Epidermal melanocyte (primary cell): ENCODE results near the gene DNAH11.
"Not testable (repeated sequence)": the region's sequence is repeated elsewhere in the genome, so short reads cannot be mapped to it uniquely, and the experiment has no call there.

ENCODE experiments used
- DNase-seq: peaks from one replicate; pipeline ENCODE4 v3.0.0; 2011; ENCODE audit warnings: low spot score; ENCODE audit not compliant: insufficient read length

DNAH11 gene

GRCh38 chr7:21767300-21767900 lies 224.6 kb downstream of the DNAH11 start:
- DNase-seq = no peak

GRCh38 chr7:21768279-21768678 lies 225.4 kb downstream of the DNAH11 start:
- DNase-seq = no peak

DNA sequence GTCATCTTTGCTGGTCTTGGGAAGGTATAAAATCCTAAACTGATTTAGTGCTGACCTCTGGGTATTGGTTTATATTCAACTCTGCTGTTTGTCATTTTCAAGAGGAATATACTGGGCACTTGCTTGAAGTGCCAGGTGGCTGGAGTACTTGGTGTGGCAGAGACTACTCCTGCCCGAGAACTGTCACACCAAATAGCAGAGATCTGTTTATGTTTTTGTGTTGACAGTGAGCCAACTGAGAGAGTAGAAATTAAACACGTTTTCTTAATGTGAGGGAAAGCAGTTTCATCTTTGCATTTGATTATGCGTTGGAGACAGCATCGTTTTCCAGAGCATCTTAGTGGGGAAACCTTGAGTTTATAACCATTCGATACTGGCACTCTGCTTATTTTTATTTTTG lies 228.4 kb downstream of the DNAH11 start:
- DNase-seq = no peak

DNA sequence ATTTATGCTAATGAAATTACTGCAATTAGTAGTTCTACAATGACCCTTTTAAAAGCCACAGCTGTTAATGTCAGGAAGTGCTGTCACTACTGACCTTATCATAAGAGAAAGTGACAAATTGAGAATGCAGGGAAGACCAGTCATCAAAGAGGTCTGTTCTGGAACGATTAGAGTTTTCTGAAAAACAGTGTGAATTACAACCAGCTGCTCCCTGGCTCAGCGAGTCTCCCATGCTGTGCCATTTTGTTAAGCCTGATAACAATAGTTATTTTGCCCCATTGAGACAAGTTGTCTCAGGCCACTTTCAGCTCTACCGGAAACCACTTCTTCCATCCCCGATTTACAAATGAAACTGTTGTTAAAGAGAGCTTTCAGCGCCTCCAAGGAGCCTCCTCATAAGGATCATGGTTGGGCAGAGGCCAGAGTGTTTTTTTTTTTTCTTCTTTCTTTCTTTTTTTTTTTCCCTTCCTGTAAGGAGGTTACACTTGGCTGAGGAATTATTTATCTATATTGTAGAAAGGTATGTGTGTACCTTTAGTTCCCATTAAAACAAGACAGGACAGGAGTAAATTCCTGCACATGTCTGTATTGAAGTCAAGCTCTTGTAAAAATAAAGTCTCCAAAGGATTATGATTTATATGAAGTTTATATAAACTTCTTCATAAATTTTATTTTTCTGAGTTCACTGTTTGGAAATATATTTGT lies 229.2 kb downstream of the DNAH11 start:
- DNase-seq = no peak

DNA sequence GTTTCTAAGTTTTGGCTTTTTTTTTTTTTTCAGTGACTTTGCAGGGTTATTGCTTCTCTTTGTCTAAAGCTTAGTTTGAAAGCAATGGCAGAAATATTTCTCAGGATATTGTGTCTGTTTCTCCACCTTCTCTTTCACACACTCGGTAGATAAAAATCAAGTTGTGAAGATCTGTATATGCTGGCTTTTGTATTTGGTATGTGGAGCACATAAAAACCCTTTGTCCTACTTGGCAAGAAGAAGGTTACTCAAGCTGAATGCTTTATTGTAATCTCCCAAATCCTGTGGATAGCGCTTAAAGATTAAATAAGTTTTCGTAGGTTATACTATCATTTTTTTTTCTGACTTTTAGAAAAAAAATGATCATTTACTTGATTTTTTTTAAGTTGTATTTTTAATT lies 230.5 kb downstream of the DNAH11 start:
- no peak for DNase-seq

DNA sequence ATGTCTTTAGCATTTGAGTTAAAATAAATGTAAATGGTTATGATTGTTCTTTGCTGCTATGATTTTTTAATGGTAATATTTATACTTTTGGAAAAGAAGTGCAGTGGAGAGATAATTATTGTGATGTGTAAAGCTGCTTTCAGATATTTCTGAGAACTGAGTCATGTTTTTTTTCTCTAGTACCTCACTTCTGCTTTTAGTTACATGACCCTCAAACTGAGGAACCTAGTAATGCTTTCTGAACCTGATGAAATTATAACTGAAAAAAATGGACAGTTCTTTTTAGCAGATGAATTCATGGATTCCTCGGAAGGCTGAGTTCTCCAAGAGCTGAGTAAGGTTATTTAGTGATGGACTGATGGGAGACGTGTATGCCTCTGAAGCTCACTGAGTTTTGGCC lies 235.1 kb downstream of the DNAH11 start:
- DNase-seq = no peak

DNA sequence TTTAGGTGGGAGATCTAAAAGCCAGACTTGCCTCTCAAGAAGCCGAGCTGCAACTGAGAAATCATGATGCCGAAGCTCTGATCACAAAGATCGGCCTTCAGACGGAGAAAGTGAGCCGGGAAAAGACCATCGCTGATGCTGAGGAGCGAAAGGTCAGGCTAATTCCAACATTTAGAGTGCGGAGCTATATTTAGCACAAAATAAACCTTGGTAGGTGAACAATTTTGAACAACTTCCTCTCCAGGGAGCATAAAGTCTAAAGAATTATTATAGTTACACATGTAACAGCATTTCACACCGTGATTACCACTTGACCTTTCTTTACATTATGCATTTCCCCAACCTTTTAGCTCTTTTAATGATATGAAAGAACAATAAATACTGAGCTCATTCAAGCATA lies 236.1 kb downstream of the DNAH11 start:
- DNase-seq = no peak

- no peak for DNase-seq
Observed at GRCh38 chr7:21782996-21783395, 240.2 kb downstream of the DNAH11 start.

- DNase-seq = no peak
Observed at GRCh38 chr7:21784989-21785388, 242.2 kb downstream of the DNAH11 start.

DNA sequence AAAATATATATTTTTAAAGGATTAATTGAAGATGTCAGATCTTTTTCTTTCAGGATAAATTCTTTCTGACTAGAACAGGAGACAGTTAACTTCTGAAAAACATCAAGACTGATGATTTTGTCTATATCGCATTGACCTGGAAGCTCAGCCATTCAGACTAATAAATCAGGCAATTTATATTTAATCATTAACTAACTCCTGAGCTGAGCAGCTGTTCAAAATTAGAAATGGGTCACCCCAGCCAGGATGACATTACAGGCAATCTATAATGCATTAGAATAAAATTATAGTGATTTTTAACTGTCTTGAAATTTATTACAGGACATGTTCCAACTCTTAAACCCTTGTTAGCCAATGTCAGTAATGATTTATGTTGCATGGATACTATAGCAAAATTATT lies 263.0 kb downstream of the DNAH11 start:
- no peak for DNase-seq

DNA sequence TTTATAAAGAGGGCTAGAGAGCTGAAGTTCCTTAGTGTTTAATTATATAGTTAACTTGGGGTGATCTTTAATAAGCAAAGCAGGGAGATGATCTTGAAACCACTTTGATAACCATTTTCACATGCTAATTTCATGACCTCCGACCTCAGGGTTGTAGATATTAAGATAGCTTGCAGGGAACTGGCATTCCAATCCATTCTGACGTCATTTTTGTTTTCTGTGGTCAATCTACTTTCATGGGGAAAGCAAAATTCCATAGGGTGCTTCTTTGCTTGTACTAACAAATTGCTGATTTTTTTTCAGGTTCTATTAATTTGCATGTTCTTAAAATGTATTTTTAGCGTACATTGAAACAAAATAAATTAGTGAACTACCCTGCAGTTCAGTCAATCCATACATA lies 263.5 kb downstream of the DNAH11 start:
- DNase-seq = no peak

GRCh38 chr7:21819048-21819447 lies 276.2 kb downstream of the DNAH11 start:
- DNase-seq = no peak

DNA sequence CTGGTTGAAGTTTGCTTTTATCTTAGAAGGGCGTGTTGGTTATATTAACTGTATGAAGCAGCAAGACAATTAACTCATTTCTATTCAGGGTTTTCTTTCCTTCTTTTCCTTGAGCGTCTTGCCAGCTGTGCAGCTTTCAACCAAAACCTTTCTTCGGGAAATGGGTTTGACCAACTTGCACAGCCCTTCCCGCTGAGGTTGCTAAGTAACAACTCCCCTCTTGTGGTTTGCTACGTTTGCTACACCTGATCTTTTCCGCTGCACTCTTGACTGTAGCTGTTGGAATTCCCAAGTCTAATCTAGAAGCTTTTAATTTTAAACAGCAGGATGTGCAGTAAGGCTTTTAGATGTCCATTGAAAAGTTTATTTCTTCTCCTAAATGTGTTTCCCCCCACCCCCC lies 286.0 kb downstream of the DNAH11 start:
- DNase-seq = no peak

DNA sequence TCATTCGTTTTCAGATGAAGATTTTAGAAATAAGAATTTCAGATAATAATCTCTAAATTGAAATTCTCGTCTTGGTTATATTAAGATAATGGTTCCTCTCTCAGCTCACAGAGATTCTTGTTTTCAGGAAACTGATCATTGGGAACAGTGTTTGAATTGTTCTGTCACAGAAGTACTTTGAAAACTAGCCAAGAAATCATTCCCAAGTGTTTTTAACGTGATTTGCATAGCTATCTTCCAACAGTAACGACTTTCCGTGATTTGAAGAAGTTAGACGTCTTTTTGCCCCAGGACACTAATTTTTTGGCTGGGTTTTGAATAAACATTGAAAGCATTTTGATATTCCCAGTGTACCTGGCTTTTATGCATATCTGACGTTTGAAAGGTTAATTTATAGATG lies 286.9 kb downstream of the DNAH11 start:
- no peak for DNase-seq

DNA sequence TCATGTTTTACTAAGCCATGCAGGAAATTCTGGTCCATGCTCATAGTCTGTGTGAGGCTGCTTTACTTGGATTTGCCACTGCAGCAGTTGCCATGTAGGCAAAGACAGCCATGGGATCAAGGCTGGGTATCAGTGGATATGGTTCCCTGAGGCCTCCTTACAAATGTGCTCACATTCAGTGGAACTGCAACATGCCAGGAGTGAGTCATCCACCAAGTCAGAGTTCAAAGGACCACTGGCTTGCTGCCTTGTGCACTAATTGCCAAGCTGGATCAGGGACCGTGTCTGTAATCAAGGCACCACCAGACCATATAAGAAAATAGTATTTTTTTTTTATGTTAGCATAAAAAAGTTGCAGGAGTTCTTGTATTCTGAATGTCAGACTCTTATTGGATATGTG lies 301.9 kb downstream of the DNAH11 start:
- no peak for DNase-seq

DNA sequence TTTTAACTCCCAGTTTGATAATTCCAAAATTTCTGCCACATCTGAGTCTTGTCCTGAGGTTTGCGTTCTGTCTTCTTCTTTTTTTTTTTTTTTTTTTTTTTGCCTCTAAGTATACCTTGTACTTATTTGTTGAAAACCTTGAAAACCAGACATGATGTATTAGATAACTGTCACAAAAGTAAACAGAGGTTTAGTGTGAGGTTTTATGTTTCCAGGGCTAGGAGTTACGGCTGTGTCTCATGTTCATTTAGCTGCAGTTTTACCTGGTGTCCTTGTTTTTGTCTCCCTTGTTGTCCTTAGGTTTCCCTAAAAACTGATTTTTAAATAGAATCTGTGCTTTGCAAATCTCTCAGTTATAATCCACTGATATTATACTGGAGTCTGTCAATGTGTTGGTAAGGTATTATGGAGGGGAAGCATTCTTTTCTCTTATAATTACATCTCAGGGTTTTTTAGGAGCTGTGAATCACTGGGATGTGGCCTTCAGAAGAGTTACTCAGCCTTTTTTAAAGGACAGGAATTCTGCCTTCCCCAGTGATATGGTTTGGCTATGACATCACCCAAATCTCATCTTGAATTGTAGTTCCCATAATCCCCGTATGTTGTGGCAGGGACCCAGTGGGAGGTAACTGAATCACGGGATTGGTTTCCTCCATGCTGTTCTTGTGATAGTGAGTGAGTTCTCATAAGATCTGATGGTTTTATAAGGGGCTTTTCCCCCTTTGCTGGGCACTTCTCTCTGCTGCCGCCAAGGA lies 307.9 kb downstream of the DNAH11 start:
- no peak for DNase-seq

DNA sequence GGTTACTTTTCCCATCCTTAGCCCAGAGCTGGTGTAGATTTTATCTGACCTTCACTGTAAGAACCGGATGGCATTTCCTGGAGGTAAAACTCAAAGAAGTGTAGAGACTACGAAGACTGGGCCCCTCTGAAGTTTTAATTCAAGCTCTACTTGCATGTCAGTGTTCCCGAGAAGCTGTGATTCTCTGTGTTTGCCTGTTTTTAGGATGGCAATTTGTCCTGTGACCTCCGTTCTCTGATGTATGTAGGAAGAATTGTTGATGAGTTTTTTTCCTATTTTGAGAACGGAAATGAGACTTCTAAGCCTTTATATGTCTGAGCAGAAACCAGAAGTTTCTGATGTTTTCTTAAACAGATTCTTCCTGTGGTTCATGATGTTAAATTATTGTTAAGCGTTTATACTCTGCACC lies 308.7 kb downstream of the DNAH11 start:
- DNase-seq = no peak

DNA sequence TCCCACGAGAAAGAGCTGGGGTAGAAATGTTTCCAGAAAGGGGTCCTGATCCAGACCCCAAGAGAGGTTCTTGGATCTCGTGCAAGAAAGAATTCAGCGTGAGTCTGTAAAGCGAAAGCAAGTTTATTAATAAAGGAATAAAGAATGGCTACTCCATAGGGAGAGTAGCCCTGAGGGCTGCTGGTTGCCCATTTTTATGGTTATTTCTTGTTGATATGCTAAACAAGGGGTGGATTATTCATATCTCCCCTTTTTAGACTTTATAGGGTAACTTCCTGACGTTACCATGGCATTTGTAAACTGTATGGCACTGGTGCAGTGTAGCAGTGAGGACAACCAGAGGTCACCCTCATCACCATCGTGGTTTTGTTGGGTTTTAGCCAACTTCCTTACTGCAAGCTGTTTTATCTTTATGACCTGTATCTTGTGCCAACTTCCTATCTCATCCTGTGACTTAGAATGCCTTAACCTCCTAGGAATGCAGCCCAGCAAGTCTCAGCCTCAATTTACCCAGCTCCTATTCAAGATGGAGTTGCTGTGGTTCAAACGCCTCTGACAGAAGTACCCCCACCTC lies 322.9 kb downstream of the DNAH11 start:
- not testable (repeated sequence) for DNase-seq

DNA sequence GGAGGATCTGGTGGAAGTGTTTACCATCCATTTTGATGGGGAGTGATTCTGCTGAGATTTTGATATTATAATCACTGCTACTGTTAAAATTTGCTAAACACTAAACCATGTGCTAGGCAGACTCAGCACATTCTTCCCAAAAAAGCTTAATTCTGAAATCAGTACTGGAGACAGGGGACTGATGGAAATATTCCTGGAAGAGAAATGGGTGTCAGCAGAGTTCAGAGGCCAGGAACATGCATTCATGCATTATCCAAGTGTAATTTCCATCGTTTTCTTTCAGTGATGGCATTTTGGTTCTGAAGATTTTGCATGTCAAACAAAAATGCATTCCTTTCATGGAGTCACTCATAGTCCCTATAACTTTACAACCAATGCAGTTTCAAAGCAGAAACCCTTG lies 323.9 kb downstream of the DNAH11 start:
- DNase-seq = no peak

GRCh38 chr7:21867226-21867625 lies 324.4 kb downstream of the DNAH11 start:
- DNase-seq = no peak

DNA sequence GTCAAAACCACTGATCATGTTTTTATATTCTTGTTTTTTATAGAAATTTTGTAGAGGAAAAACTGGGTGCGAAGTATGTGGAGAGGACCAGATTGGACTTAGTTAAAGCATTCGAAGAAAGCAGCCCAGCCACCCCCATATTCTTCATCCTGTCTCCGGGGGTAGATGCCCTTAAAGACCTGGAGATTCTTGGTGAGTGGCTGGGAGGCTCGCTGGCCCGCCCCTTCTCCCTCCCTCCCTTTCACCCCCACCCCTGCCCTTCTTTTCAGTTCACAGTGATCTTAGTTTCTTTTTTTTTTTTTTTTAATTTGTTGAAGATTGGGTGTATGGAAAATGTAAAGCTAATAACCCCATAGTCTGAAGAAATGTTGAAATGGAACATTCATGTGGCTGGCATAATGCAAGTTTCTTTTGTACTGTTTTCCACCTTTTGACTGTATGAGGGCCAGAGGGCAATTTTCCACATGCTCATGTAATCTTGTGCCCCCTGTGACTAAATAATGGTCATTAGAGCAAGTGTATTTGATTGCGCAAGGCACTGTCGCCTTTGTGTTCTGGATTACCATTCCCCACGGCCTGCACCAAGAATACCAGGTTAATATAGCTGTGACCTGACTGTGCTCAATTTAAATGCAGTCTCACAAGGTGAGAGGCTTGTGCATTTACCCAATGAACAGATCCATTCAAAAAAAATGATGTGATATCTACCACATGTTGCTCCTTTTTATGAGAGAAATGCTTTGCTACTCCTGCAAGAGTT lies 325.2 kb downstream of the DNAH11 start:
- DNase-seq = no peak

GRCh38 chr7:21868576-21868850 lies 325.7 kb downstream of the DNAH11 start:
- DNase-seq = no peak
